Caco-2 (cell line): Measurements from ENCODE around the gene PRKCI. TPM values are rescaled to one million over a fixed set of nuclear protein-coding genes. Genes with fewer than 3 reads are reported as not detected.
"Not testable (repeated sequence)": the region's sequence is repeated elsewhere in the genome, so short reads cannot be mapped to it uniquely, and the experiment has no call there.

Source experiments
- BruUV-seq: library from RNA; stranded (reverse); fragments of 400-500 nt; replicated peaks from 2 replicates; lab custom pipeline; 2021; lab: Mats Ljungman, UMichigan
- CTCF ChIA-PET: fragments of 300-600 bp; sonication (Branson Sonifier 250); formaldehyde crosslinking; loops from one replicate; lab custom pipeline; 2022; ENCODE audit warnings: antibody characterized with exemption; lab: Charles Lee
- POLR2A ChIA-PET: fragments of 300-600 bp; sonication (Branson Sonifier 250); formaldehyde crosslinking; loops from one replicate; lab custom pipeline; 2022; ENCODE audit warnings: antibody characterized with exemption; lab: Charles Lee
- DNase-seq, 2 experiments: peaks; one replicate each; pipeline versions ENCODE4 v3.0.0 to v3.0.0-alpha.2; 2020 to 2022
- H3K27me3 ChIP-seq: replicated peaks from 2 replicates; pipeline ENCODE4 v1.6.0; 2011; ENCODE audit warnings: low read length; ENCODE audit not compliant: control insufficient read depth, insufficient read depth
- H3K36me3 ChIP-seq: 2 replicates; pipeline ENCODE4 v1.5.1; 2011; ENCODE audit warnings: low read length; ENCODE audit not compliant: control insufficient read depth, insufficient read depth
- H3K4me1 ChIP-seq: fragments of 250-450 bp; sonication (Bioruptor Pico); 2 replicates; pipeline ENCODE4 v1.5.1; 2020; ENCODE audit warnings: mild to moderate bottlenecking
- H3K4me3 ChIP-seq: 2 replicates; pipeline ENCODE4 v1.5.1; 2011; ENCODE audit warnings: low read depth, mild to moderate bottlenecking, control low read depth, low read length
- H3K9me3 ChIP-seq: fragments of 250-450 bp; sonication (Bioruptor Pico); 2 replicates; pipeline ENCODE4 v1.5.1; 2020; ENCODE audit warnings: mild to moderate bottlenecking, moderate library complexity
- H3K27ac Mint-ChIP-seq: one replicate; pipeline ENCODE4 v1.8.0; 2022; ENCODE audit warnings: mixed read lengths; ENCODE audit not compliant: unreplicated experiment
- H3K27me3 Mint-ChIP-seq: one replicate; pipeline ENCODE4 v1.8.0; 2022; ENCODE audit warnings: mixed read lengths; ENCODE audit not compliant: insufficient read depth, unreplicated experiment
- H3K36me3 Mint-ChIP-seq: one replicate; pipeline ENCODE4 v1.8.0; 2022; ENCODE audit warnings: mild to moderate bottlenecking, mixed read lengths; ENCODE audit not compliant: insufficient read depth, unreplicated experiment
- H3K4me1 Mint-ChIP-seq: one replicate; pipeline ENCODE4 v1.8.0; 2022; ENCODE audit warnings: low read depth, mixed read lengths; ENCODE audit not compliant: unreplicated experiment
- H3K4me3 Mint-ChIP-seq: one replicate; pipeline ENCODE4 v1.8.0; 2022; ENCODE audit warnings: mild to moderate bottlenecking, moderate library complexity, mixed read lengths; ENCODE audit not compliant: unreplicated experiment
- H3K9me3 Mint-ChIP-seq: one replicate; pipeline ENCODE4 v1.8.0; 2022; ENCODE audit warnings: mixed read lengths; ENCODE audit not compliant: unreplicated experiment
- intact Hi-C: fragments of 100-400 bp; cut with micrococcal nuclease; formaldehyde crosslinking; loops from one replicate; pipeline ENCODE4 v1.10.0; 2022; ENCODE audit not compliant: unreplicated experiment
- total RNA-seq: library from RNA; stranded (reverse); gene quantifications from 2 replicates; pipeline ENCODE4 v1.2.3, GENCODE V29; 2022
- TF ChIP-seq, protein P1 (sequence below), 2 experiments: fragments of 200-600 bp in 1 of 2; IDR thresholded peaks; 1 replicate in 1 of 2; 2 replicates in 1 of 2; pipeline versions ENCODE4 v1.5.1 to v1.8.0; 2011 to 2022; ENCODE audit warnings: antibody characterized with exemption in 1 of 2, control low read depth in 1 of 2, inconsistent platforms in 1 of 2, low read depth in 1 of 2, low read length in 1 of 2, mild to moderate bottlenecking in 1 of 2, moderate library complexity in 1 of 2; ENCODE audit not compliant: insufficient read depth in 1 of 2, severe bottlenecking in 1 of 2, unreplicated experiment in 1 of 2

PRKCI gene
- total RNA-seq, 1 experiment from 2014 or later, result 45.8 TPM

GRCh38 chr3:170267793-170268192 is 45.6 kb downstream of the PRKCI start:
- Histone ChIP-seq H3K27me3 (no peaks in the 10 kb centered on the region), H3K36me3 (no peaks in the 10 kb centered on the region), H3K9me3 (no peaks in the 10 kb centered on the region), H3K4me3 (no peak overlapping the region), H3K4me1 (0 out of 2 replicates have a peak, but pooled peaks cover 7% of the 10 kb centered on the region)
- Mint-ChIP-seq H3K9me3 (no peaks in the 10 kb centered on the region), H3K4me3 (no peak overlapping the region), H3K27me3 (no peaks in the 10 kb centered on the region), H3K27ac (no peak overlapping the region), H3K36me3 (peaks cover 47% of the 10 kb centered on the region), H3K4me1 (no peaks in the 10 kb centered on the region)
- ChIA-PET CTCF (no interaction called here), POLR2A (no interaction called here)
- TF ChIP-seq, protein P1, sequence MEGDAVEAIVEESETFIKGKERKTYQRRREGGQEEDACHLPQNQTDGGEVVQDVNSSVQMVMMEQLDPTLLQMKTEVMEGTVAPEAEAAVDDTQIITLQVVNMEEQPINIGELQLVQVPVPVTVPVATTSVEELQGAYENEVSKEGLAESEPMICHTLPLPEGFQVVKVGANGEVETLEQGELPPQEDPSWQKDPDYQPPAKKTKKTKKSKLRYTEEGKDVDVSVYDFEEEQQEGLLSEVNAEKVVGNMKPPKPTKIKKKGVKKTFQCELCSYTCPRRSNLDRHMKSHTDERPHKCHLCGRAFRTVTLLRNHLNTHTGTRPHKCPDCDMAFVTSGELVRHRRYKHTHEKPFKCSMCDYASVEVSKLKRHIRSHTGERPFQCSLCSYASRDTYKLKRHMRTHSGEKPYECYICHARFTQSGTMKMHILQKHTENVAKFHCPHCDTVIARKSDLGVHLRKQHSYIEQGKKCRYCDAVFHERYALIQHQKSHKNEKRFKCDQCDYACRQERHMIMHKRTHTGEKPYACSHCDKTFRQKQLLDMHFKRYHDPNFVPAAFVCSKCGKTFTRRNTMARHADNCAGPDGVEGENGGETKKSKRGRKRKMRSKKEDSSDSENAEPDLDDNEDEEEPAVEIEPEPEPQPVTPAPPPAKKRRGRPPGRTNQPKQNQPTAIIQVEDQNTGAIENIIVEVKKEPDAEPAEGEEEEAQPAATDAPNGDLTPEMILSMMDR (IDR thresholded peaks at IDR 0.05; ENCODE audit: insufficient read depth in 1 of 2, low read depth in 1 of 2, low read length in 1 of 2, severe bottlenecking in 1 of 2, unreplicated experiment in 1 of 2), result no peak
- intact Hi-C loops, result no loop called here
- DNase-seq, result no peak
- no TSS peak for BruUV-seq

DNA sequence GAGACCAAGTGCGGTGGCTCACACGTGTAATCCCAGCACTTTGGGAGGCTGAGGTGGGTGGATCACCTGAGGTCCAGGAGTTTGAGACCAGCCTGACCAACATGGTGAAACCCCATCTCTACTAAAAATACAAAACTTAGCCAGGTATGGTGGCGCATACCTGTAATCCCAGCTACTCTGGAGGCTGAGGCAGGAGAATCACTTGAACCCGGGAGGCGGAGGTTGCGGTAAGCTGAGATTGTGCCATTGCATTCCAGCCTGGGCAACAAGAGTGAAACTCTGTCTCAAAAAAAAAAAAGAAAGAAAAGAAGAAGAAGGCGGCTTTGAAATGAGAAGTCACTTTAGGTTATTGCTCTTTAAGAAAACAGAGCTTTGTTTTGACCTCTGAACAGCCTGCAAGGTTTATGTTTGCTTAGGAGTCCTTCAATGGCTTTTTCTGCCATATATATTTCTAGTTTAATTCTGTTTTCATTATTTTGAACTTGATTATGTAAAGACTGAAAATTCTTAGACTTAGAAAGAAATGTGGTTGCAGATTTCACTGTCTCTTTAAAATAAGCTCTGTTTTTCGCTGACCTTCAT is 47.5 kb downstream of the PRKCI start:
- CTCF ChIA-PET, result interaction anchor here (1.0 kb wide), 1 partner anchor 81 kb away, joined by 5 read pairs; no protein-coding TSS in a partner anchor
- H3K36me3 ChIP-seq, H3K27ac Mint-ChIP-seq, DNase-seq, H3K9me3 ChIP-seq, H3K27me3 ChIP-seq, POLR2A ChIA-PET, H3K4me3 ChIP-seq, H3K27me3 Mint-ChIP-seq, H3K4me3 Mint-ChIP-seq, H3K4me1 Mint-ChIP-seq, H3K9me3 Mint-ChIP-seq, H3K4me1 ChIP-seq, BruUV-seq: not testable (repeated sequence)
- peaks cover 50% of the 10 kb centered on the region for H3K36me3 Mint-ChIP-seq
- intact Hi-C loops, result loop anchor here (10.0 kb wide), 1 partner anchor 85 kb away; the partner anchor contains the start of gene PHC3

GRCh38 chr3:170270282-170270881 is 48.2 kb downstream of the PRKCI start:
- H3K9me3 ChIP-seq, result no peaks in the 10 kb centered on the region
- intact Hi-C loops, result loop anchor here (10.0 kb wide), 1 partner anchor 86 kb away; the partner anchor contains the start of gene PHC3
- Mint-ChIP-seq H3K36me3 (peaks cover 50% of the 10 kb centered on the region), H3K4me3 (no peak overlapping the region), H3K27me3 (no peaks in the 10 kb centered on the region), H3K4me1 (no peaks in the 10 kb centered on the region), H3K9me3 (no peaks in the 10 kb centered on the region), H3K27ac (no peak overlapping the region)
- BruUV-seq, result no TSS peak
- no peaks in the 10 kb centered on the region for H3K36me3 ChIP-seq
- DNase-seq, result no peak
- TF ChIP-seq, protein P1 (IDR thresholded peaks at IDR 0.05; ENCODE audit: insufficient read depth in 1 of 2, low read depth in 1 of 2, low read length in 1 of 2, severe bottlenecking in 1 of 2, unreplicated experiment in 1 of 2), result no peak
- POLR2A ChIA-PET, result no interaction called here
- no peak overlapping the region for H3K4me3 ChIP-seq
- CTCF ChIA-PET, result interaction anchor here (1.0 kb wide), 1 partner anchor 82 kb away, joined by 5 read pairs; no protein-coding TSS in a partner anchor
- H3K4me1 ChIP-seq, result 0 out of 2 replicates have a peak, but pooled peaks cover 7% of the 10 kb centered on the region
- no peaks in the 10 kb centered on the region for H3K27me3 ChIP-seq
